Bronchial epithelial cell (primary cell): Measurements from ENCODE around the gene ZEB1. TPM values are rescaled to one million over a fixed set of nuclear protein-coding genes. Genes with fewer than 3 reads are reported as not detected.

Source experiments
- DNase-seq: peaks from one replicate; pipeline ENCODE4 v3.0.0-alpha.2; 2010; ENCODE audit warnings: low read depth
- FAIRE-seq: peaks from 2 replicates; lab custom pipeline; 2011; peaks lifted over from hg19 to GRCh38; lab: Jason Lieb, UNC
- H3K27me3 ChIP-seq: 2 replicates; pipeline ENCODE4 v1.5.1; 2011; ENCODE audit warnings: low read length; ENCODE audit not compliant: control insufficient read depth, insufficient read depth
- H3K36me3 ChIP-seq: 2 replicates; pipeline ENCODE4 v1.5.1; 2011; ENCODE audit warnings: low read length; ENCODE audit not compliant: control insufficient read depth, insufficient read depth
- H3K4me3 ChIP-seq: 2 replicates; pipeline ENCODE4 v1.5.1; 2011; ENCODE audit warnings: mild to moderate bottlenecking, low read depth, low read length, control low read depth
- CTCF ChIP-seq: IDR thresholded peaks from 2 replicates; pipeline ENCODE4 v1.5.1; 2011; ENCODE audit warnings: mild to moderate bottlenecking, moderate library complexity, low read length, control low read depth, inconsistent platforms; ENCODE audit not compliant: insufficient read depth, severe bottlenecking
- total RNA-seq: library from RNA; depleted of rRNA; stranded (reverse); fragments of >200 nt; gene quantifications from 2 replicates; pipeline ENCODE4 v1.2.1, GENCODE V29; 2014

ZEB1 gene
- total RNA-seq, 1 donor from 2014 or later = 2.6 TPM

- TF ChIP-seq CTCF = no peak
- DNase-seq (no peak), FAIRE-seq (no peak)
- H3K36me3 ChIP-seq = no peaks in the 10 kb centered on the region
- H3K27me3 ChIP-seq = no peaks in the 10 kb centered on the region
- no peak overlapping the region for H3K4me3 ChIP-seq
Observed at GRCh38 chr10:31476088-31476487, 157.1 kb downstream of the ZEB1 start.

GRCh38 chr10:31477584-31477983 lies 158.6 kb downstream of the ZEB1 start:
- FAIRE-seq (peak; percentile 7), DNase-seq (no peak)
- no peak for TF ChIP-seq CTCF
- H3K27me3 ChIP-seq = no peaks in the 10 kb centered on the region
- no peaks in the 10 kb centered on the region for H3K36me3 ChIP-seq
- no peak overlapping the region for H3K4me3 ChIP-seq

GRCh38 chr10:31479752-31480151 lies 160.7 kb downstream of the ZEB1 start:
- no peak for FAIRE-seq
- H3K4me3 ChIP-seq = no peak overlapping the region
- no peak for TF ChIP-seq CTCF
- no peaks in the 10 kb centered on the region for H3K36me3 ChIP-seq
- DNase-seq = no peak
- no peaks in the 10 kb centered on the region for H3K27me3 ChIP-seq

GRCh38 chr10:31483546-31483945 lies 164.5 kb downstream of the ZEB1 start:
- H3K27me3 ChIP-seq = no peaks in the 10 kb centered on the region
- no peak for FAIRE-seq
- H3K4me3 ChIP-seq = no peak overlapping the region
- H3K36me3 ChIP-seq = no peaks in the 10 kb centered on the region
- TF ChIP-seq CTCF = no peak
- DNase-seq = no peak

- Histone ChIP-seq H3K36me3 (no peaks in the 10 kb centered on the region), H3K27me3 (no peaks in the 10 kb centered on the region), H3K4me3 (no peak overlapping the region)
- no peak for TF ChIP-seq CTCF
- FAIRE-seq (no peak), DNase-seq (no peak)
Observed at GRCh38 chr10:31484431-31485135, 165.6 kb downstream of the ZEB1 start.

GRCh38 chr10:31490858-31491504 lies 172.0 kb downstream of the ZEB1 start:
- DNase-seq = peak; percentile 41
- peak; percentile 71 for TF ChIP-seq CTCF
- Histone ChIP-seq H3K27me3 (no peaks in the 10 kb centered on the region), H3K4me3 (no peak overlapping the region), H3K36me3 (no peaks in the 10 kb centered on the region)
- no peak for FAIRE-seq
